GM21423 (cell line): ENCODE results near the gene KDM6A.
"Not testable (repeated sequence)": the region's sequence is repeated elsewhere in the genome, so short reads cannot be mapped to it uniquely, and the experiment has no call there.

Source experiments
- ATAC-seq: cut with Tn5 transposase; IDR thresholded peaks from one replicate; pipeline ENCODE4 v1.9.1; 2021; ENCODE audit warnings: mild to moderate bottlenecking, moderate library complexity; ENCODE audit not compliant: unreplicated experiment

KDM6A gene

GRCh38 chrX:44872821-44873414 lies at the start of gene KDM6A:
Gene KDM6A (plus strand): TSS chrX:44873188. CDS start chrX:44873552, 364 bp downstream.
- peak; percentile 83 for ATAC-seq

DNA sequence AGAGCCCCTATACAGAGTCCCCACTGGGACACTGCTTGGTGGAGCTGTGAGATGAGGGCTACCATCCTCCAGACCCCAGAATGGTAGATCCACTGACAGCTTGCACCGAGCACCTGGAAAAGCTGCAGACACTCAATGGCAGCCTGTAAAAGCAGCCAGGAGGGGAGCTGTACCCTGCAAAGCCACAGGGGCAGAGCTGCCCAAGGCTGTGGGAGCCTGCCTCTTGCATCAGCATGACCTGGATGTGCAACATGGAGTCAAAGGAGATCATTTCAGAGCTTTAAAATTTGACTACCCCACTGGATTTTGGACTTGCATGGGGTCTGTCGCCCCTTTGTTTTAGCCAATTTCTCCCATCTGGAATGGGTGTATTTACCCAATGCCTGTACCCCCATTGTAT lies 49.8 kb upstream of the KDM6A start:
- ATAC-seq, result not testable (repeated sequence)

- ATAC-seq, result no peak
Observed at GRCh38 chrX:44828008-44828605, 44.9 kb upstream of the KDM6A start.

DNA sequence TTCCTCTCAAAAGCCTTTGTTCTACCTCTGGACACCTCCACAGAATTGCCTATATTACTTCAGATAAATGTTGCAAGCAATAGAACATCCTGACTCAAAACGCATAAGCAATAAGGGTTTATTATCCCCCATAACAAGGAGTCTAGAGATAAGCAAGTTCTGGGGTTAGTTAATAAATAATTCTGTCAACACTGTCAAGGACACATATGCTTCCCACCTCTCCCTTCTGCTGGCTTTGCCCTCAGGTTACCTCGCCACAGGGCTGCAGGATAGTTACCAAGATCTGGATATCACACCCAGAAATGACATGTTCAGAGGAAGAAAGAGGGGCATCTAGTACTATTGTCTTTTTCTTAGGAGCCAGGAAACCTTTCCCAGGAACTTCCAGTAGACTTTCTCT lies 43.2 kb upstream of the KDM6A start:
- ATAC-seq, result no peak

- ATAC-seq, result no peak
Observed at GRCh38 chrX:44842550-44843317, 30.3 kb upstream of the KDM6A start.

GRCh38 chrX:44843318-44843702 lies 29.7 kb upstream of the KDM6A start:
- no peak for ATAC-seq

- ATAC-seq, result no peak
Observed at GRCh38 chrX:44843753-44844152, 29.2 kb upstream of the KDM6A start, which contains the start of gene DUSP21. Gene DUSP21 (plus strand): TSS chrX:44844021. CDS start chrX:44844133, 112 bp downstream.

DNA sequence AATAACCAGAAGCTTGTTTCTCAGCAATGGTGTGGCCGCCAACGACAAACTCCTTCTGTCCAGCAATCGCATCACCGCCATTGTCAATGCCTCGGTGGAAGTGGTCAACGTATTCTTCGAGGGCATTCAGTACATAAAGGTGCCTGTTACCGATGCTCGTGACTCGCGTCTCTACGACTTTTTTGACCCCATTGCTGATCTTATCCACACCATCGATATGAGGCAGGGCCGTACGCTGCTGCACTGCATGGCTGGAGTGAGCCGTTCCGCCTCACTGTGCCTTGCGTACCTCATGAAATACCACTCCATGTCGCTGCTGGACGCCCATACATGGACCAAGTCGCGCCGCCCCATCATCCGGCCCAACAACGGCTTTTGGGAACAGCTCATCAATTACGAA lies 28.8 kb upstream of the KDM6A start:
- no peak for ATAC-seq

DNA sequence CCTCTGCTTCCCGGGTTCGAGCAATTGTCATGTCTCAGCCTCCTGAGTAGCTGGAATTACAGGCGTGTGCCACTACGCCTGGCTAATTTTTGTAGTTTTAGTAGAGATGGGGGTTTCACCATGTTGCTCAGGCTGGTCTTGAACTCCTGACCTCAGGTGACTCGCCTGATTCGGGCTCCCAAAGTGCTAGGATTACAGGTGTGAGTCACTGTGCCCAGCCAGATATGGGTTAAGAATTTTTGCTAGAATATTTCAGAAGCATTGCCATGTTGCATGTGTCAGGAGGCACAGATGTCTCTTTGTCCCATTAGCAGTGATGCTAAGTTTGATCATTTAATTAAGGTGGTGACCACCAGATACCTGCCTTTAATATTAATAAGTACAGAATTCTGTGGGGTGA lies 22.1 kb upstream of the KDM6A start:
- not testable (repeated sequence) for ATAC-seq

- ATAC-seq, result no peak
Observed at GRCh38 chrX:44871114-44871645, 1.8 kb upstream of the KDM6A start.

GRCh38 chrX:44871931-44872820 lies 812 bp upstream of the KDM6A start:
- peak; percentile 28 for ATAC-seq

DNA sequence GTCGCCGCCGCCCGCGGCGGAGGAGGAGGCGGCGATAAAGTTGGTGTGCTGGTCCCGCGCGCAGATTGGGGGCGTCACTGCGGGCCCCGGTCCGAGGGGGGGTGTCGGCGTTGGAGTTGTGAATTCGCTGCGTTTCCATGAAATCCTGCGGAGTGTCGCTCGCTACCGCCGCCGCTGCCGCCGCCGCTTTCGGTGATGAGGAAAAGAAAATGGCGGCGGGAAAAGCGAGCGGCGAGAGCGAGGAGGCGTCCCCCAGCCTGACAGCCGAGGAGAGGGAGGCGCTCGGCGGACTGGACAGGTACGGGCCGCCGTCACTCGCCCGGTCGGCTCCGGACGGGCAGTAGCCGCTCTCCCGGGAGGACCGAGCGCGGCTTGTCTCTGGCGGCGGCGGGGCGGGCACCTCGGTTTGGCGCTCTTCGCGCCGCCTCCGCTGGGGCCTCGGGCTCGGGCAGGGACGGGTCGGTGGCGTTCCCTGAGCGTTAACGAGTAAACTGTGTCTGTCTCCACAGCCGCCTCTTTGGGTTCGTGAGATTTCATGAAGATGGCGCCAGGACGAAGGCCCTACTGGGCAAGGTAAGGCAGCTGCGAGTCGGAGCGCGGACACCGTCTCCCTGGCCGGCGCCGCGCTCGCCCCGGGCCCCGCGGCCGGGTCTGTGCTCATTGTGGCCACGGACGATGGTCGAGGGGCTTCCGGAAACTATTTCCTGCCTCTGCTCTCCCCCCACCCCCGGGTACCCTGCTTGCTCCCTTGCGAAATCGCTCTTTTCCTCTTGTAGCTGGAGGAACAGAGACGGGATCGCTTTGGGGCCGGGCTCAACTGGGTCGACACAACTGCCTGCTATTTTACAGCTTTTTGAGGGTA lies 658 bp downstream of the KDM6A start:
- ATAC-seq, result no peak

DNA sequence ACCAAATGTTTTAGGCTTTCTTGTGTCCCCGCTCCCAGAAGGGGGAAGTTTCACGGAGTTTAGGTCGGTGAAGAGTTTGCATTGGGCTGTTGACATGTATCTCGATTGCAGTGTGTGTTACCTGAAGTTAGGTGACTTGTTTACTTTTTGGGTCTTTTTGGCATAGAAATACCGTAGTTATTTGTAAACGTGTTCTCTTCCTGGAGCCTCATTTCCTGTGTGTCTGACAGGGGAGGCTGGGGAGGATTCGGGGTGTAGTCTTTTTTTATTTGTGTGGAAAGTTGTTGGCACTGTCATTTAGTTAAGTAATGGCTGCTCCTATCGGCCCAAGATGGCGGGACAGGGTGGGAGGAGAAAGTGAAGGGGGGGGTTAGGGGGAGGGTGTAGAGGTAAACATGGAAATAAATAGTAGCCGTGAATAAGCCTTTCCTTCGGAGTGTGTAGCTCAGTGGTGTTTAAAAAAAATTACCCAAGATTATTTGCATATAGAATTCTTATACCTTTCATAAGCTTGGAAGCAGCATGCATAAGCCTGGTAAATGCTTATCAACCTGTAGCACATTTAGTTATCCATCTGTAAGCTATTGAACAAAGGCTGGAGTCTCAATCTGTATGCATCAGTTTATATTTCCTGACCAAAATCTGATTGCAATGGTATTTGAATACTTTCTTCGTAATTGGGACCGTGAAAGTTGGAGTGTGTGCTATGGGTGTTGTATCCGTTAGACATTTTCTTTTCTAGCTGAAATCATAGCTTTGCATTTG lies 1.6 kb downstream of the KDM6A start:
- no peak for ATAC-seq

- ATAC-seq, result no peak
Observed at GRCh38 chrX:44875185-44875489, 2.1 kb downstream of the KDM6A start.

GRCh38 chrX:44876086-44876485 lies 3.1 kb downstream of the KDM6A start:
- ATAC-seq, result no peak

DNA sequence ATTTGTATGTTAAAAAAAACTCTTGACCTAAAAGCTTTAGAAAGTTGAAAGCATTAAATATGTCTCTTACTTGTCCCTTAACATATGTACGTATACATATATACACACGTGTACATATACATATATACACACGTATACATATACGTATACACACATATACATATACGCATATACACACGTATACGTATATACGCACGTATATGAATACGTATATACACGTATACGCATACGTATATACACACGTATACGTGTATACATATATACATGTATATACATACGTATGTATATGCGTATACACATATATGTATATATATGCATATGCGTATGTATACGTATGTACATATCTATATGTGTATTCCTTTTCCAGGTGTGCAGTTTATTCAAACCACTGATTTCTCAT lies 3.8 kb downstream of the KDM6A start:
- ATAC-seq, result no peak

- ATAC-seq, result no peak
Observed at GRCh38 chrX:44878780-44879179, 5.8 kb downstream of the KDM6A start.

GRCh38 chrX:44881549-44881948 lies 8.6 kb downstream of the KDM6A start:
- ATAC-seq, result no peak

DNA sequence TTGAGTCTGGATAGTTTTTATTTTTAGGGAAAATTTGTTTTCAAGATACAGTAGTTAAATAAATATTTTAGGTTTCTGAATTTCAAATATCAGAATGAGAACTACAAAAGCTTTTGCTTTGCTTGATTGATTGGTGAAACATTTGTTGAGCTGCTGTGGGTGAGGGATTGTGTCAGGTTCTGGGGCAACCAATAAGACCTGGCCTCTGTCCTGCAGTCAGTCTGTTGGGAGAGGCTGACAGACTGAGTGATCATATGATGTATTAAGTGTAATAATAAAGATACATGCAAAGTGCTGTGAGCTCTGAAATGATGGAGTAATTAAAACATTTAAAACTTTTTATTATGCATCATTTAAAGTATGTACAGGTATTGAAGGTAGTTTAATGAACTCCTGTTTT lies 9.6 kb downstream of the KDM6A start:
- ATAC-seq, result no peak
